Measurements from ENCODE around the gene TINAGL1. TPM values are rescaled to one million over a fixed set of nuclear protein-coding genes. Genes with fewer than 3 reads are reported as not detected.

TINAGL1 gene
- total RNA-seq, 1 experiment from 2014 or later: 2.5 TPM

- Histone ChIP-seq H2BK12ac (ENCODE audit: insufficient read length, low read depth, low read length) (no peak overlapping the region), H2BK5ac (ENCODE audit: insufficient read length, low read length) (no peak overlapping the region), H3K4me2 (ENCODE audit: insufficient read depth, insufficient read length, low read length) (no peak overlapping the region), H3K4ac (ENCODE audit: low read depth, low read length) (no peak overlapping the region), H3K27ac (ENCODE audit: insufficient read length, low read depth, low read length) (no peak overlapping the region), H3K79me2 (ENCODE audit: insufficient read depth, low read length) (no peaks in the 10 kb centered on the region), H3K23me2 (ENCODE audit: insufficient read length, low read depth, low read length, poor library complexity, severe bottlenecking) (peaks cover 5% of the 10 kb centered on the region), H3K18ac (ENCODE audit: insufficient read length, low read depth, low read length) (no peak overlapping the region), H4K91ac (ENCODE audit: insufficient read length, low read depth, low read length) (no peak overlapping the region), H3K14ac (ENCODE audit: insufficient read depth, low read length) (no peak overlapping the region), H2BK15ac (ENCODE audit: low read depth, low read length) (no peak overlapping the region), H3K9me3 (ENCODE audit: control insufficient read depth, low read depth, low read length) (no peaks in the 10 kb centered on the region), H3K79me1 (ENCODE audit: insufficient read depth, low read depth, low read length, poor library complexity, severe bottlenecking) (no peaks in the 10 kb centered on the region), H3K23ac (ENCODE audit: insufficient read length, low read depth, low read length) (no peak overlapping the region), H4K5ac (ENCODE audit: insufficient read length, low read depth, low read length) (no peak overlapping the region), H4K20me1 (ENCODE audit: control insufficient read depth, insufficient read depth, insufficient read length) (peaks cover 2% of the 10 kb centered on the region), H3K27me3 (ENCODE audit: insufficient read depth, low read length) (peaks cover 9% of the 10 kb centered on the region; the same call in 1 of the 2 replicates), H2AK5ac (ENCODE audit: insufficient read length, low read length) (no peak overlapping the region), H2BK20ac (ENCODE audit: low read depth, low read length, poor library complexity, severe bottlenecking) (no peak overlapping the region), H2BK120ac (ENCODE audit: low read depth, low read length, poor library complexity, severe bottlenecking) (no peak overlapping the region), H3K56ac (ENCODE audit: insufficient read length, low read depth, low read length) (no peak overlapping the region), H4K8ac (replicated peaks; ENCODE audit: insufficient read length, low read depth, low read length) (no peak overlapping the region), H3K4me1 (ENCODE audit: insufficient read depth, low read length) (no peaks in the 10 kb centered on the region), H2AFZ (ENCODE audit: low read length) (no peak overlapping the region), H3K9ac (ENCODE audit: extremely low read depth, insufficient read length, low read length) (no peak overlapping the region), H3T11ph (ENCODE audit: low read length) (no peak overlapping the region)
- Mint-ChIP-seq H3K36me3 (ENCODE audit: insufficient read depth in 1 of 3, low read depth in 3 of 3) (no peaks in the 10 kb centered on the region), H3K4me3 (no peak overlapping the region), H3K27me3 (ENCODE audit: low read depth) (peaks cover 26% of the 10 kb centered on the region), H3K9me3 (no peaks in the 10 kb centered on the region), H3K27ac (no peak overlapping the region; a peak in 1 of 7 replicates), H3K4me1 (peaks cover 4 to 17% of the 10 kb centered on the region in 2 experiments; a peak in 3 of 4 replicates)
- TF ChIP-seq CTCF (conservative IDR thresholded peaks at IDR 0.05): no peak
- no CpG with 5 or more reads among the region's 5 CpGs for WGBS (ENCODE audit: extremely low coverage, insufficient read length, low lambda C conversion rate)
- no peak for DNase-seq
These were observed 45.1 kb downstream of the TINAGL1 start for GRCh38 chr1:31621498-31621820.

Data from H9 (cell line).